Chondrocyte (in vitro differentiated cells): ENCODE results near the gene RNF175. TPM values are rescaled to one million over a fixed set of nuclear protein-coding genes. Genes with fewer than 3 reads are reported as not detected.

Experiments used
- DNase-seq: peaks from one replicate; pipeline ENCODE4 v3.0.0; 2021; ENCODE audit warnings: mixed read lengths, low spot score
- H3K27ac Mint-ChIP-seq: one replicate; pipeline ENCODE4 v1.8.0; 2021; ENCODE audit warnings: mild to moderate bottlenecking, moderate library complexity, mixed read lengths; ENCODE audit not compliant: unreplicated experiment
- H3K27me3 Mint-ChIP-seq: 2 replicates; pipeline ENCODE4 v1.8.0; 2021; ENCODE audit warnings: low read depth, mixed read lengths
- H3K36me3 Mint-ChIP-seq: 2 replicates; pipeline ENCODE4 v1.8.0; 2021; ENCODE audit warnings: low read depth, mixed read lengths
- H3K4me1 Mint-ChIP-seq: 2 replicates; pipeline ENCODE4 v1.8.0; 2021; ENCODE audit warnings: low read depth, mild to moderate bottlenecking, mixed read lengths
- H3K4me3 Mint-ChIP-seq: one replicate; pipeline ENCODE4 v1.8.0; 2021; ENCODE audit warnings: mild to moderate bottlenecking, moderate library complexity, mixed read lengths; ENCODE audit not compliant: unreplicated experiment
- H3K9me3 Mint-ChIP-seq: 2 replicates; pipeline ENCODE4 v1.8.0; 2021; ENCODE audit warnings: low read depth, mixed read lengths
- CTCF ChIP-seq: fragments of 200-600 bp; sonication (generic); IDR thresholded peaks from 2 replicates; pipeline ENCODE4 v1.5.0; 2021; ENCODE audit warnings: antibody characterized with exemption, mild to moderate bottlenecking, moderate library complexity
- total RNA-seq: library from RNA; stranded (reverse); gene quantifications from 3 replicates; pipeline ENCODE4 v1.2.1, GENCODE V29; 2021

The RNF175 gene
- total RNA-seq, 1 donor from 2014 or later: 0.62 TPM

- no peak for TF ChIP-seq CTCF
- Mint-ChIP-seq H3K9me3 (peaks cover 3% of the 10 kb centered on the region), H3K4me3 (peak overlapping the region; percentile 65), H3K27ac (no peak overlapping the region), H3K4me1 (peaks cover 6% of the 10 kb centered on the region), H3K27me3 (peaks cover 4% of the 10 kb centered on the region), H3K36me3 (peaks cover 1% of the 10 kb centered on the region)
- DNase-seq: no peak
Observed at GRCh38 chr4:153758688-153759406, 977 bp downstream of the RNF175 start.

DNA sequence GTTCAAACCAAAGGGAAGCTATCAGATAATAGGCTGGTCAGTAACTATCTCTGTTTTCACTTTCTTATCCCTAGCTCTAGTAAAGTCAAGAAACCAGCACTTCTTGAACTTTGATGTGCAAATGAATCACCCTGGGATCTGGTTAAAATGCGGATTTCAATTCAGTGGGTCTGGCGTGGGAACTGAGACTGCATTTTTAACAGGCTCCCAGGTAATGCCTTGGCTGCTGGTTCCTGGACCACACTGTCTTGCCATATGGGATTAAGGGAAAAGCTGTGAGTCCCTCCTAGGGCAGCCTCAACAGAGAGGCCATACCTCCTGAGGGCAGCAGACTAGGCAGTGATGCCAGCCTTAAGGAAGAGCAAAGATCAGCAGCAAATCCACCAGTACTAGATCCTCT is 1.7 kb downstream of the RNF175 start:
- no peak overlapping the region for H3K27ac Mint-ChIP-seq
- no peaks in the 10 kb centered on the region for H3K27me3 Mint-ChIP-seq
- H3K36me3 Mint-ChIP-seq: peaks cover 1% of the 10 kb centered on the region
- no peak overlapping the region for H3K4me3 Mint-ChIP-seq
- H3K4me1 Mint-ChIP-seq: peaks cover 6% of the 10 kb centered on the region
- no peak for TF ChIP-seq CTCF
- DNase-seq: no peak
- H3K9me3 Mint-ChIP-seq: peaks cover 3% of the 10 kb centered on the region

GRCh38 chr4:153757407-153757806 is 2.4 kb downstream of the RNF175 start:
- peaks cover 3% of the 10 kb centered on the region for H3K9me3 Mint-ChIP-seq
- no peak overlapping the region for H3K27ac Mint-ChIP-seq
- no peak for DNase-seq
- TF ChIP-seq CTCF: no peak
- H3K4me1 Mint-ChIP-seq: peaks cover 6% of the 10 kb centered on the region
- no peak overlapping the region for H3K4me3 Mint-ChIP-seq
- peaks cover 1% of the 10 kb centered on the region for H3K36me3 Mint-ChIP-seq
- no peaks in the 10 kb centered on the region for H3K27me3 Mint-ChIP-seq

DNA sequence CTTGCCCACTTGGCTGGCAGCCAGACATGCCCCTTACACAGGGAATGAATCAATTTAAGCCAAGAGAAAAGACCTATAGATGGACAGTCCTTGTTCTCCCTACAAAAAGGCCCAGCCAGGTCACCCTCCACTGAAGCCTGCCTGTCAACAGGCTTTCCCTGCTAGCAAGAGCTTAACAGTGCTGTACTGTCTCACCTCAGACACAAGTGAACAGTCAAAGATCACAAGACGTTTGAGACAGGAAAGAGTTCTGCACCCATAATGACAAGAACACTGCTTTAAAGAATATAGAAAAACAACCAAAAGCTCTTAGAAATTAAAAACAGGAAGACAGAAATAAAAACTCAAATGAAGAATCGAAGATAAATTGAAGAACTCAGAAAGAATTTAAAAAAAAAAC is 4.6 kb downstream of the RNF175 start:
- H3K4me3 Mint-ChIP-seq: no peak overlapping the region
- H3K9me3 Mint-ChIP-seq: peaks cover 3% of the 10 kb centered on the region
- DNase-seq: no peak
- peaks cover 2% of the 10 kb centered on the region for H3K27me3 Mint-ChIP-seq
- no peak for TF ChIP-seq CTCF
- H3K4me1 Mint-ChIP-seq: peaks cover 9% of the 10 kb centered on the region
- no peak overlapping the region for H3K27ac Mint-ChIP-seq
- peaks cover 1% of the 10 kb centered on the region for H3K36me3 Mint-ChIP-seq

- Mint-ChIP-seq H3K36me3 (no peaks in the 10 kb centered on the region), H3K9me3 (peaks cover 3% of the 10 kb centered on the region), H3K4me1 (peaks cover 25% of the 10 kb centered on the region), H3K27ac (no peak overlapping the region), H3K27me3 (peaks cover 2% of the 10 kb centered on the region), H3K4me3 (no peak overlapping the region)
- TF ChIP-seq CTCF: peak; percentile 95
- no peak for DNase-seq
Observed at GRCh38 chr4:153750197-153750817, 9.5 kb downstream of the RNF175 start.
